ENCODE results near the gene UNC5C.

Gene UNC5C

DNA sequence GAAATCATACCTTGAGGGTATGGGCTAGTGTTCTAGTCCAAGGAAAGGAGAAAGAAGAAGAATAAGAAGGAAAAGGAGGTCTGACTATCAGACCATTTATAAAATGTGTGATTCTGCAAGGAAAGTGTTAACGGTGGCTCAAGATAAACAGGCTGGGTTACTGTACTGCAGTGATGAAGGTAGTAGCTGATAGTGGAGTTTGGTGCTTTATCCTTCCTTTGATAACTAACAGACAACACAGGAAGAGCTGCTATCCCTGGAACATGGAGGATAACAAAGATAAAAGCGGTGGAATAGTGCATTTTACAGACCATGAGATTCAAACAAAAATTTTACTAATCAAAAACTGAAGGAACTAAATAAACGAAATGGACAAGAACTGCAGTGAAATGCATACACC lies 2.6 kb downstream of the UNC5C start:
- DNase-seq = no peak

DNA sequence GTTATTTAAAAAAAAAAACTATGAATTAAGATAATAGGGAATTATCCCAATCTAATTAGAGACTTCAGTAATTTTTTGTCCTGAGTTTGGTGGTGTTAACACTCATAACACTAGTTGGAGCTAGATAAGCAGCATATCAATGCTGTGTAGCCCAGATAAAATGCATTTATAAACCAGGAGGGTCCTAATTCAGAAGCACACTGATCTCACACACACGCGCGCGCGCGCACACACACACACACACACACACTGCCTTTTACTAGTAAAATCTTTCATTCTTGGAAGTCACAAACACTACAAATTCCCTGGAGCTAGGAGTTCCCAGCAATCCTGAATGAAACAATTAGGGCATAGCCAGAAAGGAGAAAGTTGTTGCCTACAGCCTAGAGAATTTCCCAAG lies 3.2 kb downstream of the UNC5C start:
- no peak for DNase-seq

DNA sequence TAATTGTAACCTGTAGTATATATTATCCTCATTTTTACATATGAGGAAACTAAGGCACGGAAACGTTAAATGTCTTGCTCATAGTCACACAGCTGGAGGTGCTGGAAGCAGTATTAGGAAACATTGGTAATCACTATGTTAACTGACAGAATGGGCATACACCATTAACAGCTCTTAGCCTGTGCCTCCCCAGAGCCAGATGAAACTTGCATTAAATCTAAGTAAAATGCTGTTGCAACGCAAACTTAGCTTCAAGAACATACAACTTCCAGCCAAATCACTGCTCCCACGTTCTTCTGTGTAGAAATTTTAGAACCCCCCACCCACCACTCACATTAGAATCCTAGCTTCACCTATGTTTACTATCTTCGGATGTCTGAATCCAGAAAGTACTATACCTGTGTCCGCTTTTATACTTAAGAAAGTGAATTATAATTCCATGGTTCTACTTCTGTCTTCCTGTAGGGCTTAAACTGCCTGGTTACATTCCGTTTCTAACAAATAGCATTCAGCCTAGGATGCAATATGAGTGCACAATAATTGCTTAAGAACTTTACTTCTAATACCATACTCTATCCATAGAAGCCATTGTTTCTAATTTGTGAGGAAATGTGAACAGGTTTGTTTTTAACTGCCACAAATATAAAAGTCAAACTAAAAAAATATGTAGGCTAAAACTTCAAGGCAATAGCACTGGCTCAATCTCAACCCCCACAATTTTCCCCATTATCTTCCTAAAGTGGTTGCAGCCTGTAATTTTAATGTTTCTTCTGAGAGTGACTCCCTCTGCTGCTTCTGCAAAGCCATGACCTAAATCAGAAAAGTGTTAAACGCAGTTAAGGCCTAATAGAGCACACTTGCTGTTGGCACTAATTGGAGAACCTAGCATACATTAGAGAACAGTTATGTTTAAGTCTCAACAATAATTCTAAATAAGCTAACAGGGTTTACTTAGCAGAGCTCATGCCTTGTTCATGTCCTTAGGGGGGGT lies 4.4 kb downstream of the UNC5C start:
- DNase-seq = no peak

DNA sequence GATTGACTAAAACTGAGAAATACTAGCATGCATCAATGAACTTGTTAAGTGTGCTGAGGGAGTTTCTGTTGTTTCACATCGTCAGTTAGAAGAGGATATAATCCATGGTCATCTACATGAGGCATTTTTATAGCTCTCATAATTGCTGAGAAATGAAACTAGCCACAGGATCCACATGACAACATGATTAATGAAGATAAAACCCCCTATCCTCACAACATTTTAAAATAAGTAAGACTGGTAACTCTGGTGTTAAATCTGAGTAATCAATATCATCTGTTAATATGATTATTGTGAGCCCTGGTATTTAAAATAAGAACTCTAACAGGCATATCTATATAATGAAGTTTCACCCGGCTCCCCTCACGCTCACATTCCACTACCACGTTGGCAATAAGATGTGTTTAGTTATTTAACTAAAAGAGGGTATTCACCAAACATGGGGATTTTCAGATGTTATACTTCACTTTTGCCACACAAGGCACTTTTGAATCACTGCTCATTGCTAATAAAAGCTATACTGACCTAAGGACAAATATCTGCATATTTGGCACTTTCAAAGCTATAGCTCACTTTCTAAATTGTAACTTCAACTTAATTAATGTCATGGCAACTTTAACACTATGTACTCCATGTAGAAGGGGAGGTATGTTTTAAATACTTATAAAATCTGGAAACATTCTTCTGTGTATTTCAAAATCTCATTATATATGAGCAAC lies 6.7 kb downstream of the UNC5C start:
- DNase-seq = no peak

DNA sequence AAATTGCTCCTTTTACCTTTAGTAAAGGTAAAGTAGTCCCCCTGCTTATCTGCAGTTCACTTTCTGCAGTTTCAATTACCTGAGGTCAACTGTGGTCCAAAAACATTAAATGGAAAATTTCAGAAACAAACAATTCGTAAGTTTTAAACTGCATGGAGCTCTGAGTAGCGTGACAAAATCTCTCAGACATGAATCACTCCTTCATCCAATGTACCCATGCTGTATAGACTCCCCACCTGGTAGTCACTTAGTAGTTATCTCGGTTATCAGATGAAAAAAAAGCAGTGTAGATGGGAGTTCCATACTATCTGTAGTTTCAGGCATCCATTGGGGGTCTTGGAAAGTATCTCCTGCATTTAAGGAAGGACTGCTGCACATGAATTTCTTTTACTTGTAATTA lies 7.7 kb downstream of the UNC5C start:
- DNase-seq = no peak

DNA sequence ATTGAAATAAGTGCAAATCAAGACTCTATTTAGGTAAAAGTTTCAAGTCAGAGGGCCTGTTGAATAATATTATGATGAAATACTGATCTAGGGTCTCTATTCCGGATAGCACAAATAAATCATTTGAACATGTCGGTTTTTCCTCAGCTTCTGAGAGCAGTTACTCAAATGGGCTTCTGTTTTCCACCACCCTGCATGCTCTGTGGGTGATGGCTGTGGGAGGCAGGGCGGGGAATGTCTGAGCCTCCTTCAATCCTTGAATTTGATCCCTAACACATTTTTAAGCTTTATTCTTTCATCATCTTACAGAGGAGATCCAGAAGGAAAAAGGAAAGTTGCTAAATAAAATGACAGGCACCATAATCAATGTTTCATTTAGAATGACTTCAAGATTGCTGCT lies 8.5 kb downstream of the UNC5C start:
- DNase-seq = no peak

DNA sequence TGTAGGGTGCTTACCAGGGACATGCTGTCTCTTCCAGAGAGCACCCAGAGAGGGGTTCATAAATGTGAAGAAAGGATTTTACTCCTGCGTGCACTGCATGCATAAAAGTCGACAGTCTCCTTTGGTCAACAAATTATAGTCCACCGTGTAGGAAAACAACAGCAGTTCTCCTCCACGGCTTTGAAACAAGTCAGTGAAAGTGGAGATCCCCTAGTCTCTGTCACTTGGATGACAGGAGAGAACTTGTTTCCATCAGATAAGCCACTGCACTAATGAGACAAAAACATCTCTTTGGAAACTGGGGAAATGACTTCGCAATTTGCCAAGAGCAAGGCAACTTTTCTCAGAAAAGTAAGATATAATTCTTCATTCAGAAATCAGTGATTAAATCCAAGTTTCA lies 9.7 kb downstream of the UNC5C start:
- DNase-seq = no peak

DNA sequence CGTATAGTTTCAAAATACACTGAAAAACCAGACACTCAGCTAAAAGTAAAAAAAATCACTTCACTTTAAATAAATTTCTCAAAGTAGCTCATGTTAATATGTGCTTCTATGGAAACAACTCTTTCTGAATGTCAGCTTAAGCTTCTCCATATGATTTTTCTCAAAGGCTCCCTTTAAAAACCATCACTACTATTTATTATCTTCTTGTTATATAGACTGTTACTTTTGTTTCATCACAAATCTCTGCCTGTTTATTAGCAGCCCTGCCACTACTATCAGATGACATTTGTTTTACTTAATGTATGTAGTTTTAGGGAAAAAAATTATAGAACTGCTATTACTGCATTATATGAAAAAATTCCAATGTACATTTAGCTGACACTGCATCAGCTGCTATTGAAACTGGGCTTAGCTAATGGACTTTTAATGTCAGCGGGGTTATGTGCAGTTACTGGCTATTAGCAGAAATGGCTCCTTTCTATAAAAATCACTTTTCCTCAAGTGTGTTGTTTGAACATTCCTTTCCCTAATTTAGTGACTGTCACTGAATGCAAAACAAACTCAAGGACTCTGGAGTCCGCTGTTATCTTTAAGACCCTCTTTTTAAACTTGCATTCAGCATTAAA lies 10.8 kb downstream of the UNC5C start:
- DNase-seq = no peak

DNA sequence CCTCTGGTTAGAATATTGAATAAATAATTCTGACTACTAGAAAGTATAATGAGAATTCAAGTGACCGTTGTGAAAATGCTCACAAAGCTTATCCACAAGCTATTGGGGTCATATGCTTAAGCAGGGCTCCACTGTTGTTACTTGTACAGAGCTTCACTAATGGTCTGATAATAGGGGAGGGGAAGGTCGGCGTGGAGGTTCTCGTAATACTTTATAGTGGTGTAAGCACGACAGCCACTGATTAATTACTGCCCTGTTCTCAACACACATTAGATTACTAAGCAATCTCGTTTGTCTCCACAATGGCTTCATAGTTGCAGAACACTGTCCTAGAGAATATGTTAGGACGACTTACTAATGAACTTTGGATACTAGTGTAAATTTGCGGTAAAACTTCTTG lies 11.6 kb downstream of the UNC5C start:
- no peak for DNase-seq

DNA sequence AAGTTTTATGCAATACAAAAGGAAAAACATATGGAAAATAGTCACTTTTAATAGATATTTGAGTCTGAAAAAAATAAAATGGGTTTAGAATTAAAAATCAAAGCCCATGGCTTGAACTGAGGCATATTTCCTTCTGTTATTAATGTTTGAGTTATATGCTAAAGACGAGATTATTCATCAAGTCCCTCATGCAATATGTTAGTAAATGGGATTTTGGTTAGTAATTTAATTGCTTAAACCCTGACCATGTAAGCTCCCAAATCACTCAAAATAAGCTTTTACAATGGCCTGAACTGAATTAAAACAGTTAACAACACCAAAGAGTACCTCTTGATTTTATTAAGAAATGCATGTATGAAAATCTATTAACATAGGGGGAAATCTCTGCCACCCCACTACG lies 12.1 kb downstream of the UNC5C start:
- DNase-seq = no peak

DNA sequence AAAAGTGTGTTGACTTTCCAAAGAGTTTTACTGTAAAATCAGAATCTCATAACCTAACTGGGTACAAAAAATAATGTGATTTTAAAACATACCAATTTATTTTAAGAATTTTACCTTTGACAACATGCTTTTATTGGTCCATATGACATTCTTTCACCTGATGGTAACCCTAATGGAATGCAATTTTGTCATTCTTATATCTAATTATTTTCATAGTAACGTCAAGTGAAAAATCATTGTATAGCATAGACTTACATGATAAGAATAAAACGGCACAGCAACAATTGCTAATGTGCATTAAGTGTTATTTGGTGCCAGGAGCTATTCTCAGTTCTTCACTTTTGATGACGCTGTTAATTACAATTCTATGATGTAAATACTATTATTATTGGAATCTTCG lies 13.6 kb downstream of the UNC5C start:
- DNase-seq = no peak

DNA sequence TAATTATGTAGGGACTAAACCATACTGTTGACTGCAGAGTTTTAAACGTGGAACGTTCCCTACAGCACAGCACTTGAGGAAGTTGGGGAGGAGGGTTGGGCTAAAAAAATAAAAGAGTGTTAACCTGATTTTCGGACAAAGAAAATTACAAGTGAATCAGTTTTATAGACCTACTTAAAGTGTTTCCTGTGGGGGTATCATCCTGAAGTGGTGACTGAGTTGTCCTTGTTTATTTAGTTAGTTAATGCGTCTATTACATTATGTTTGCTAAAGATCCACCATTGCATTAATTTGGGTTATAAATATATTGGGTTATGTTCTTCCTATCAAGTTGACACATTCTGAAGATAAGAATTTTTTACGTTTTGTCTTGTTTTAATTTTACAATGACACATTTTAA lies 14.7 kb downstream of the UNC5C start:
- DNase-seq = no peak

DNA sequence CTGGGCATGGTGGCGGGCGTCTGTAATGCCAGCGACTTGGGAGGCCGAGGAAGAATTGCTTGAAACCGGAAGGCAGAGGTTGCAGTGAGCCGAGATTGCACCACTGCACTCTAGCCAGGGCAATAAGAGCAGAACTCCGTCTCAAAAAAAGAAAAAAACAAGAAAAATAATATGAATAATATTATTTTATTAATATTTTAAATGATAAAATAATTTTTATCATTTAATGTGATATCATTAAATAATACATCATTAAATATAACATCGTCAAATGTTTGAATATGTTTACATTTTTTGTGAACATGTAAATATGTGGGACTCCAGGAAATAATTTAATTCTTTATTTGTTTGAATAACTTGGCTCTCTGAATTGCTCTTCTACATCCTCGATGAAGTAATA lies 15.5 kb downstream of the UNC5C start:
- DNase-seq = no peak

DNA sequence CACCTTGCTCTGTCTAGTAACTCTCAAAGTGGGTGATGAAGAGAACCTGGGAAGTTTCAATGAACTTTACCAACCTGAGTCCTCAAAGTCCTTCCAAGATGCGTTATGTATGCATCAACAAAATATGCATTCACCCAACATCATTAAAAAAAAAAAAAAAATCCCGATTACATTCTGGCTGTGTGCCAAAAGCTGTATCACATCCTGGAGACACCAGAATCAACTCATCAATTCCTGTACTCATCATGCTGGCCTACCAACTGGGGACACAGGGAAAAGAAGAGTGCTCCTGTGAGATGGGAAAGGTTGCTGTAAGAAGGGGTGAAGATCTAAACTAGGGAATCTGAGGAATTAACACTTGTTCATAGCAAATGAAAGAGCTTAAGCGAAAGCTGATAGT lies 16.5 kb downstream of the UNC5C start:
- DNase-seq = no peak

DNA sequence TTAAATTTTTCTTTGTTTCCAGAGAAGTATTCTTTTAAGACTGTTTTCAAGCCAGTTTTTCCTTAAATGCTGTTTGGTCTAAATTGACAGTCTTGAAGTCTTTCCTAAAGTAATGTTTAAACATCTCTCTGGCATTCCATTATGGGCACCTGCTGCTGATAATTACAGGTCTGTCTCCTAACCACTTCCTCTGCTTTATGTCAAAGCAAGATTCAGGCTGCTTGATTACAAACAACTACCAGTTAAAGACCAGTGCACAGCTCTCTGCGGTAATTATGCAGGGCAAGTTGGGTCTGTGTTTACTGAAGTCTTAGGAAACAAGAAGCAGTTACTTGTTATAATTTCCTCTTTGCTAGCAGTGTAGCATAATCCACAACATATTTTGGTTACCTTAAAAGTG lies 17.6 kb downstream of the UNC5C start:
- DNase-seq = no peak

DNA sequence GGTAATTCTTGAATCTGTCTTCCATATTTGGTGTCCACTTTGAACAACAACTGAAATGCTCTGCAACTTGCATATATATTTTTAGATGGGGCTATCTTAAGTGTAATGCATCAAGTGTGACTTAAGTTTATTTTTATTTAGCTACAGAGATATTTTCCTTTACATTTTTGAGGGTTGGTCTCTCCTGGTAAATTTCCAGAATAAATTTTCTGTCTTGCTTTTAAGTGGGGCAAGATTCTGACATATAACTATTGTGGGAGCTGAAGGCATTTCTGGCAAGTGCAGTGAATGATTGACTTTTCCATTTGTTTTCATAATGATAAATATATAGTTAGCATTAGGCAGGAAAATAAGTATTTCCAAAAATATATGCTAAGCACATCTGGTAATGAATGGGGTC lies 18.8 kb downstream of the UNC5C start:
- DNase-seq = no peak

DNA sequence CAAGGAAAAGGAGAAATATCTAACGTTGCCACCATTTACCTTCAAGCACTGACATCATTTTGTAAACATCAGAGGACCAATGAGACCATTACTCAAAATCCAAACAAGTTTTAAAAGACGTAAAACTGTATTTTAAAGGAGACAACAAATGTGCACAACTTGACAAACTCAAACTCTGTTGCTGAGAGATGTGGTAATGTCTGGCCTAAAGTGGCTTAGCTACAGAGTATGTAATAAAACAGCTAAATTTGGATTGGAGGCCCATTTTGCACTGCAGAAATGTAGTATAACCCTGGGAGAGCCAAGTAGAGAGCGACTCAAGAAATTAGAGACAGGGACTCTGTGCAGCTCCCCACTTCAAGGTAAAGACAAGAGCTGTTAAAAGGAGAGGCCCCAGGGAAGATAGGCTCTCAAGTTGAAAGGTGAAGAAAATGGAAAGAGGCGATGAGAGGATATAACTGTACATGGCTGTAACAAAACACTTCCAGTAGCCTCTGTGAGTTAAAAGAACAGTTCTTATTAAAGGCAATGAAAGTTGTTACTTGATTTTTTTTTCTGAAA lies 20.3 kb downstream of the UNC5C start:
- DNase-seq = no peak

DNA sequence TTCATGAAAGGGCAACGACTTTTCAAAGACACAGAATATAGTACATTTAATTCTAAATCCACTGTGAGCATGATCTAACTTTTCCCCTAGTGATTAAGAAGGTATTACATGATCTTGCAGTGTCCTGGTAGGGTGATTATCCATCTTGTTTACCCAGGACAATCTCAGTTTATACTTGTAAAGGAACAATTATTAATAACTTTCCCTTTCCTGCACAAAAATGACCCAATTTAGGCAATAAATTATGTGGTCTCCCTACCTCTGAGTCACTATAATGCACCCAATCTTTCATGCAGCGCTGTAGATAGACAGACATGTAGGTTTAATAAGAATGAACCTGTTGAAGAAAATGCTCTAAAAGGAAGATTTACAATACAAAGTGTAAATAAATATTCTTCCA lies 22.7 kb downstream of the UNC5C start:
- DNase-seq = no peak

DNA sequence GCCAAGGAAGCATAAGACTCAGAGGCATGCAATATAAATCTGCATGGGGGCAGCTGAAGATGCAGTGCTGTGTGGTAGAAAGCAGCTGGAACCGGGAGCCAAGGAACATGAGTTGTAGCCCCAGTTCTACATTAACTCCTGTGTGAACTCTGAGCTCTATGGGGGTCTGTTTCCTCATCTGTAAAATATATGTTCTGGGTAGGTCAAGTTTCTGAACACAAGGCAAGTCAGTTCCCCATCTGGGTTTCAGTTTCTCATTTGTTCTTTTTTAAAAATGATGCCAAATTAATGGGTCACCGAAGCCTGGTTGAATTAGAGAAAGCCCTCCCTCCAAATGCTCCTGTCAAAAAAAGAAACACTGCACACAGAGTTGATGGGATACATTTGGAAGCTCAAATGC lies 24.0 kb downstream of the UNC5C start:
- no peak for DNase-seq

DNA sequence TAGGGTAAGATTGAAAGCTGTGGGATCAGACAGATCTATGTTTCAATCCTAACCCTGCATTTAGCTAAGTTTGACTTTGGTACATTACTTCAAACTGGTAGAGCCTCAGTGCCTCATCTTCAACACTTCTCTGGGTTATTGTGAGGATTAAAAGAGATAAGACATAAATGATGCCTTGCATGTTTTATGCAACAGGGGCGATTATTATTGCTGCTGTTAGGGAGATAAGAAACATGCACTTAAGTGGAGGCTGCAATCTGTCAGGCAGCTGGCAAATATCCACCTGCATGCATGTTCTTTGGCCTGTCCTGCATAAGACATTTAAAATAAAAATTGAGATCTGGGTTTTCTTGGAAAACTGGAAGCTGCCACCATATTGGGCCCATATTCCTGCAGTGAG lies 24.6 kb downstream of the UNC5C start:
- no peak for DNase-seq

DNA sequence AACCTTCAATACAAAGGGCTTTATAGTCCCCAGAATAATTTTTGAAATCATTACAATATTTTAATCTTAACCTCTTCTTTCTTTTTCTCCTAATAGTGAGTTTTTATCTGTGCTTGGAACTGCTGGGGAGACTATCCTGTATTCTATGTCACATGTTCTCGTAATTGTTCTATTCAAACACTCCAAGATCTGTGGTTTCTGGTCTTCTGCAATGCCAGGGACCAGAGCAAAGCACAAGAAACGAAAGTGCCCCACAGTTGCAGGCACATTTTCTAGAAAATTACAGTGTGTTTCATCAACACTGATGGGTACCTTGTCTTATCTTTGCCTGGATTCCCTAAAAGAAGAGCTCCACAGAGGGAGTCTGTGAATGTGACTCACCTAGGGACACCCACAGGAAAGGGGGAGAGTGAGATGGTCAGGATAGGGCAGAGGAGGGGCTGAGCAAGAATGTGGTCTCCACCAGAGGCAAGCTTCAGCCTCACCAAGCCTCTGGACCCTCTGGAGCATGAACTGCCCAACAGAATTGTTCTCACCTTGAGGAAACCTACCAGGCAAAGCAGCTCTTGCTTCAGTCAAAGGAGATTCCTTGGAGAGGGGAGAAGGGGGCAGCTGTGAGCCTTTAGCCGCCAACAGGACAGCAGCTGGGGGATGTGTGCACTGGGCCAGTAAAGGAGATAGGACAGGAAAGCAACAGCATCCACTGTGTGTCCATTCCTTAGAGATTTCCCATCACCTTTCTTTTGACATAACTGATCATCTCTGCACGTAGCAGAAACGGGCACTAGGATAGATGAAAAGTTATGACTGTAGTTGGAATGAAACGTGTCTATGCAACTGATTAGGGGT lies 25.9 kb downstream of the UNC5C start:
- DNase-seq = no peak

DNA sequence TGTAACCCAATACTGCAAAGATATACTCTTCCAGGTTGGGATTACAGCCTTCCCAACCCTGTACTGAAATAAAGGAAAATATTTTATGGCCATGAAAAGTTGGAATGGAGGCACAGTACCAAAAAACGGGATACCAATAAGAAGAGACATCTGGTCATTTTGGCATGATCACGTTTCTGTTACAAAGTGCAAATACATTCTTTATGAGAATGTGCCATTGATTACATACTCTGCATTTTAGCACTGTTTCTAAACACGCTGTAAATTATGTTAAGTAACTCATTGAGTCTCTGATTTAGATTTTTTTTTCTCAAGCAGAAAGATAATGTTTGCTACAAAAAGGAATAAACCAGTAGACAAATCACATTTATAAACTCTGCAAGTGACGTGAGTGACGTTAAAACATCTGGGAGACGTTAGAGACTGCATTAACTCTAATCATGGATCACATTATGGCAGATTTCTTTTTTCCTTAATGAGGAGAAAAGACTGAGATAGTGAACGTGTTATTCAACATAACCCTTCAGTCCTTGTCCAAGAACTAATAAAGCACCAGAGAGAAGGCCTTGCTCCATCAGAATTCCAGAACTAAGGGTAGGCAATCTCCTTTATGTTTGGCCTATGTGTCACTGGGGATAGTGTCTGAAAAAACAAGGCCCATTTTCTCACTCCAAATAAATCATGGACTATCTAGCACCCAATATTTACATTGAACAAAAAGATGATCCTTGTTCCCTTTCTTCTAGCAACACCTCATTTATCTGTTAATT lies 31.0 kb downstream of the UNC5C start:
- DNase-seq = no peak

Data from stimulated activated CD4-positive, alpha-beta T cell treated with anti-CD3 and anti-CD28 coated beads, Interleukin-4, amount 100 ng/mL, for 24 hours (primary cell).